Testis (tissue), 2 donors: Measurements from ENCODE around the gene ACTA2.

Source experiments
- CTCF ChIP-seq, 3 experiments: fragments of 450-650 bp in 2 of 3; fragments of 200-600 bp in 1 of 3; sonication (generic) in 1 of 3; IDR thresholded peaks; one replicate each; pipeline ENCODE4 v1.5.1; 2016 to 2019; ENCODE audit warnings: antibody characterized with exemption in 3 of 3, mild to moderate bottlenecking in 2 of 3, moderate library complexity in 1 of 3
- POLR2A ChIP-seq: fragments of 450-650 bp; IDR thresholded peaks from one replicate; pipeline ENCODE4 v1.6.1; 2017; ENCODE audit warnings: antibody characterized with exemption, mild to moderate bottlenecking, moderate library complexity

- TF ChIP-seq POLR2A (no peak), CTCF (IDR thresholded peaks at IDR 0.05) (no peak)
These were observed 52.7 kb downstream of the ACTA2 start for GRCh38 chr10:88899886-88900285.
